HCT116 (cell line): Measurements from ENCODE around the gene RNF208. TPM values are rescaled to one million over a fixed set of nuclear protein-coding genes. Genes with fewer than 3 reads are reported as not detected.

Experiments used
- ATAC-seq: fragments of 200-7000 bp; cut with Tn5 transposase; 2 replicates; pipeline ENCODE4 v1.9.1; 2020; ENCODE audit warnings: mild to moderate bottlenecking, moderate library complexity
- BruUV-seq: library from RNA; stranded (reverse); fragments of 400-500 nt; replicated peaks from 2 replicates; lab custom pipeline; 2021; lab: Mats Ljungman, UMichigan
- CTCF ChIA-PET: fragments of 300-600 bp; sonication (Branson Sonifier 250); formaldehyde crosslinking; loops from one replicate; lab custom pipeline; 2021; ENCODE audit warnings: antibody characterized with exemption; lab: Charles Lee
- POLR2A ChIA-PET: fragments of 300-600, 350-600 bp; sonication (Branson Sonifier 250); formaldehyde crosslinking; loops from one replicate; lab custom pipeline; 2021; ENCODE audit warnings: antibody characterized with exemption; lab: Charles Lee
- RAD21 ChIA-PET, 2 experiments: fragments of 300-600 bp; sonication (Branson Sonifier 250); formaldehyde crosslinking; loops; one replicate each; lab custom pipeline; 2023; ENCODE audit warnings: low total read pairs in 2 of 2; ENCODE audit not compliant: uncharacterized antibody in 2 of 2, unreplicated experiment in 2 of 2, low non-redundant PET in 1 of 2; lab: Charles Lee
- DNase-seq: peaks from one replicate; pipeline ENCODE4 v3.0.0-alpha.2; 2010; ENCODE audit warnings: low read depth, low spot score
- H2AFZ ChIP-seq: fragments of 200-600 bp; shearing (Covaris generic), sonication (generic); 2 replicates; pipeline ENCODE4 v1.6.1; 2017; ENCODE audit warnings: low read depth, mixed run types, mixed read lengths, antibody characterized with exemption, low read length; ENCODE audit not compliant: poor library complexity, severe bottlenecking
- H3K27ac ChIP-seq: 2 replicates; pipeline ENCODE4 v1.5.1; 2012; ENCODE audit warnings: low read depth, low read length
- H3K27me3 ChIP-seq: fragments of 200-600 bp; sonication (generic); 2 replicates; pipeline ENCODE4 v1.6.1; 2016; ENCODE audit warnings: mixed run types, low read length, mixed read lengths; ENCODE audit not compliant: insufficient read depth
- H3K36me3 ChIP-seq, 2 experiments: fragments of 200-500 bp in 1 of 2; fragments of 200-600 bp in 1 of 2; sonication (Bioruptor generic) in 1 of 2; sonication (generic) in 1 of 2; 2 replicates each; pipeline versions ENCODE4 v1.5.1 to v1.6.1; 2014 to 2016; ENCODE audit warnings: low read length in 2 of 2, inconsistent platforms in 1 of 2, mixed read lengths in 1 of 2, mixed run types in 1 of 2; ENCODE audit not compliant: insufficient read depth in 2 of 2, control insufficient read depth in 1 of 2
- H3K4me1 ChIP-seq, 2 experiments: fragments of 200-600 bp in 1 of 2; sonication (generic) in 1 of 2; 2 replicates each; pipeline versions ENCODE4 v1.5.1 to v1.6.1; 2012 to 2017; ENCODE audit warnings: low read length in 2 of 2, inconsistent platforms in 1 of 2, mild to moderate bottlenecking in 1 of 2, mixed read lengths in 1 of 2, mixed run types in 1 of 2, moderate library complexity in 1 of 2; ENCODE audit not compliant: insufficient read depth in 2 of 2, control insufficient read depth in 1 of 2
- H3K4me2 ChIP-seq: fragments of 200-600 bp; sonication (generic); 2 replicates; pipeline ENCODE4 v1.6.1; 2017; ENCODE audit warnings: mixed run types, low read length, mixed read lengths
- H3K4me3 ChIP-seq, 2 experiments: fragments of 200-600 bp in 1 of 2; sonication (generic) in 1 of 2; replicated peaks in 1 of 2; 2 replicates each; pipeline ENCODE4 v1.5.1; 2011 to 2016; ENCODE audit warnings: low read length in 2 of 2, control low read depth in 1 of 2, low read depth in 1 of 2, mild to moderate bottlenecking in 1 of 2, mixed read lengths in 1 of 2, mixed run types in 1 of 2
- H3K79me2 ChIP-seq: fragments of 200-600 bp; sonication (generic); 2 replicates; pipeline ENCODE4 v1.6.1; 2017; ENCODE audit warnings: mild to moderate bottlenecking, mixed run types, low read length, moderate library complexity, mixed read lengths; ENCODE audit not compliant: insufficient read depth
- H3K9ac ChIP-seq: fragments of 200-600 bp; sonication (generic); 2 replicates; pipeline ENCODE4 v1.6.1; 2016; ENCODE audit warnings: low read length, mixed read lengths
- H3K9me2 ChIP-seq: fragments of 200-600 bp; sonication (generic), shearing (Covaris generic); 2 replicates; pipeline ENCODE4 v1.6.1; 2017; ENCODE audit warnings: mixed run types, mild to moderate bottlenecking, moderate library complexity; ENCODE audit not compliant: insufficient read depth
- H3K9me3 ChIP-seq, 2 experiments: fragments of 200-500 bp in 1 of 2; fragments of 200-600 bp in 1 of 2; sonication (Bioruptor generic) in 1 of 2; sonication (generic) in 1 of 2; 2 replicates each; pipeline ENCODE4 v1.6.1; 2014 to 2017; ENCODE audit warnings: low read length in 2 of 2, mixed read lengths in 2 of 2, inconsistent platforms in 1 of 2, low read depth in 1 of 2, mild to moderate bottlenecking in 1 of 2, mixed run types in 1 of 2, moderate library complexity in 1 of 2; ENCODE audit not compliant: control insufficient read depth in 1 of 2, insufficient read depth in 1 of 2
- H4K20me1 ChIP-seq: fragments of 200-600 bp; sonication (generic), shearing (Covaris generic); 2 replicates; pipeline ENCODE4 v1.6.1; 2017; ENCODE audit warnings: mixed run types, mild to moderate bottlenecking, moderate library complexity; ENCODE audit not compliant: insufficient read depth
- CBX3 ChIP-seq: IDR thresholded peaks from 2 replicates; pipeline ENCODE4 v1.6.1; 2012; ENCODE audit warnings: low read depth
- CTCF ChIP-seq, 3 experiments: fragments of 200-600 bp in 1 of 3; sonication (generic) in 1 of 3; IDR thresholded peaks in 2 of 3; conservative IDR thresholded peaks in 1 of 3; 2 replicates each; pipeline ENCODE4 v1.5.1; 2012 to 2017; ENCODE audit warnings: low read depth in 2 of 3, low read length in 2 of 3, antibody characterized with exemption in 1 of 3, borderline replicate concordance in 1 of 3, control low read depth in 1 of 3, mild to moderate bottlenecking in 1 of 3, mixed read lengths in 1 of 3, mixed run types in 1 of 3, moderate library complexity in 1 of 3; ENCODE audit not compliant: insufficient read depth in 1 of 3
- EGR1 ChIP-seq: IDR thresholded peaks from 2 replicates; pipeline ENCODE4 v1.6.1; 2012; ENCODE audit warnings: low read depth
- EZH2 ChIP-seq: fragments of 200-600 bp; sonication (generic); IDR thresholded peaks from 2 replicates; pipeline ENCODE4 v1.6.1; 2017; ENCODE audit warnings: antibody characterized with exemption, mixed run types
- EZH2phosphoT487 ChIP-seq: fragments of 200-600 bp; IDR thresholded peaks from 2 replicates; pipeline ENCODE4 v1.6.1; 2018; ENCODE audit warnings: antibody characterized with exemption, borderline replicate concordance
- FOSL1 ChIP-seq: IDR thresholded peaks from 2 replicates; pipeline ENCODE4 v1.6.1; 2012; ENCODE audit warnings: low read depth
- JUND ChIP-seq: IDR thresholded peaks from 2 replicates; pipeline ENCODE4 v1.6.1; 2012
- MAX ChIP-seq: IDR thresholded peaks from 2 replicates; pipeline ENCODE4 v1.6.1; 2012
- POLR2AphosphoS5 ChIP-seq: IDR thresholded peaks from 2 replicates; pipeline ENCODE4 v1.6.1; 2011; ENCODE audit warnings: mild to moderate bottlenecking, low read depth, low read length, moderate library complexity
- RAD21 ChIP-seq: IDR thresholded peaks from 2 replicates; pipeline ENCODE4 v1.6.1; 2012; ENCODE audit warnings: low read depth, mild to moderate bottlenecking
- REST ChIP-seq: IDR thresholded peaks from 2 replicates; pipeline ENCODE4 v1.6.1; 2012; ENCODE audit warnings: low read depth
- SIN3A ChIP-seq: IDR thresholded peaks from 2 replicates; pipeline ENCODE4 v1.6.1; 2012; ENCODE audit warnings: low read depth
- SP1 ChIP-seq: IDR thresholded peaks from 2 replicates; pipeline ENCODE4 v1.6.1; 2012; ENCODE audit warnings: low read depth
- SRF ChIP-seq: IDR thresholded peaks from 2 replicates; pipeline ENCODE4 v1.6.1; 2012; ENCODE audit warnings: low read depth
- TCF7L2 ChIP-seq: IDR thresholded peaks from 2 replicates; pipeline ENCODE4 v1.7.0; 2011; ENCODE audit warnings: borderline replicate concordance, inconsistent platforms; ENCODE audit not compliant: insufficient read depth, insufficient read length; ENCODE audit errors: extremely low read depth
- YY1 ChIP-seq: IDR thresholded peaks from 2 replicates; pipeline ENCODE4 v1.6.1; 2011; ENCODE audit warnings: low read length, low read depth, moderate library complexity, mild to moderate bottlenecking; ENCODE audit not compliant: insufficient replicate concordance; ENCODE audit errors: extremely low read depth
- intact Hi-C: fragments of 100-400 bp; cut with micrococcal nuclease; formaldehyde crosslinking; loops from 2 replicates; pipeline ENCODE4 v1.10.0; 2022
- total RNA-seq: library from RNA; stranded (reverse); gene quantifications from one replicate; pipeline ENCODE4 v1.2.1, GENCODE V29; 2021; ENCODE audit not compliant: unreplicated experiment

The RNF208 gene
- total RNA-seq, 1 experiment from 2014 or later = 26.1 TPM

GRCh38 chr9:137189297-137190295, 32.4 kb downstream of the RNF208 start:
- Histone ChIP-seq H3K27ac (peak overlapping the region; percentile 99), H3K4me2 (peak overlapping the region; percentile 98), H3K9me2 (no peaks in the 10 kb centered on the region), H3K27me3 (no peaks in the 10 kb centered on the region), H3K9ac (peak overlapping the region; percentile 94), H4K20me1 (no peaks in the 10 kb centered on the region), H3K9me3 (no peaks in the 10 kb centered on the region), H3K4me1 (peaks cover 17 to 37% of the 10 kb centered on the region in 2 experiments), H2AFZ (no peak overlapping the region), H3K4me3 (peak overlapping the region; percentile 98 to 100), H3K36me3 (peaks cover 0 to 23% of the 10 kb centered on the region in 2 experiments; a peak in 1 of 4 replicates), H3K79me2 (peaks cover 60% of the 10 kb centered on the region)
- intact Hi-C loops = loop anchor here (5.0 kb wide), 1 partner anchor 38 kb away; the partner anchor contains the start of genes CYSRT1 and RNF224
- BruUV-seq = TSS peak; percentile 88
- ChIA-PET CTCF (interaction anchor here (0.8 to 1.7 kb wide), 11 partner anchors 11 to 103 kb away, joined by 3 to 17 read pairs (median 4); partner anchors contain the start of genes MAN1B1, NELFB, RNF224 and TPRN), POLR2A (interaction anchor here (0.8 to 3.5 kb wide), 14 partner anchors 9 to 60 kb away, joined by 3 to 20 read pairs (median 5); partner anchors contain the start of genes NDOR1, RNF224, TMEM203 and TPRN), RAD21 (interaction anchor here (0.7 to 1.6 kb wide), 7 partner anchors 11 to 47 kb away, joined by 3 to 9 read pairs (median 3); partner anchors contain the start of genes RNF224 (in 2 of the 2) and TPRN (in 1 of the 2))
- no peak for DNase-seq
- no peak for ATAC-seq
- no peak for TF ChIP-seq SIN3A
- TF ChIP-seq EZH2 = no peak
- TF ChIP-seq JUND = no peak
- TF ChIP-seq REST = no peak
- no peak for TF ChIP-seq RAD21
- TF ChIP-seq FOSL1 = no peak
- no peak for TF ChIP-seq CBX3
- no peak for TF ChIP-seq YY1
- TF ChIP-seq EGR1 = no peak
- TF ChIP-seq TCF7L2 = no peak
- no peak; the same call in 1 of the 2 replicates for TF ChIP-seq POLR2AphosphoS5
- TF ChIP-seq SP1 = no peak
- TF ChIP-seq CTCF (IDR thresholded peaks at IDR 0.05 in 2 of 3, conservative IDR thresholded peaks at IDR 0.05 in 1 of 3; ENCODE audit: borderline replicate concordance in 1 of 3, insufficient read depth in 1 of 3, low read depth in 2 of 3, low read length in 2 of 3) = no peak
- no peak for TF ChIP-seq MAX
- TF ChIP-seq SRF = no peak
- no peak for TF ChIP-seq EZH2phosphoT487
